WTC11 (cell line): ENCODE data around the gene PDZRN4.

Experiments
- CREB1 ChIP-seq: sonication (generic); formaldehyde crosslinking; IDR thresholded peaks from 2 replicates; pipeline ENCODE4 v1.8.0; 2023; ENCODE audit warnings: mild to moderate bottlenecking, missing genetic modification reagents
- ESRRA ChIP-seq: sonication (generic); formaldehyde crosslinking; IDR thresholded peaks from 2 replicates; pipeline ENCODE4 v1.8.1; 2022; ENCODE audit warnings: mild to moderate bottlenecking, missing genetic modification reagents, borderline replicate concordance
- HMGA2 ChIP-seq: fragments of 250-450 bp; sonication (Bioruptor Pico); IDR thresholded peaks from 2 replicates; pipeline ENCODE4 v1.4.0; 2021; ENCODE audit warnings: mild to moderate bottlenecking, moderate library complexity
- IRF2 ChIP-seq: sonication (generic); formaldehyde crosslinking; IDR thresholded peaks from 2 replicates; pipeline ENCODE4 v1.8.0; 2022; ENCODE audit warnings: low read depth, missing genetic modification reagents, borderline replicate concordance
- TEAD4 ChIP-seq: sonication (generic); formaldehyde crosslinking; IDR thresholded peaks from 2 replicates; pipeline ENCODE4 v1.8.0; 2022; ENCODE audit warnings: mild to moderate bottlenecking, missing genetic modification reagents
- TF ChIP-seq, protein P1 (sequence below): sonication (generic); formaldehyde crosslinking; IDR thresholded peaks from 2 replicates; pipeline ENCODE4 v1.8.1; 2022; ENCODE audit warnings: mild to moderate bottlenecking, missing genetic modification reagents, moderate library complexity, borderline replicate concordance
- TF ChIP-seq, protein P2 (sequence below): sonication (generic); formaldehyde crosslinking; IDR thresholded peaks from 2 replicates; pipeline ENCODE4 v1.8.1; 2022; ENCODE audit warnings: low read depth, mild to moderate bottlenecking, moderate library complexity, missing genetic modification reagents, borderline replicate concordance
- TF ChIP-seq, protein P3 (sequence below): sonication (generic); formaldehyde crosslinking; IDR thresholded peaks from 2 replicates; pipeline ENCODE4 v1.8.1; 2022; ENCODE audit warnings: missing genetic modification reagents, borderline replicate concordance
- TF ChIP-seq, protein P4 (sequence below): fragments of 200-600 bp; IDR thresholded peaks from 2 replicates; pipeline ENCODE4 v1.8.0; 2022; ENCODE audit warnings: antibody characterized with exemption
- TF ChIP-seq, protein P5 (sequence below): sonication (generic); formaldehyde crosslinking; IDR thresholded peaks from 2 replicates; pipeline ENCODE4 v1.8.0; 2022; ENCODE audit warnings: mild to moderate bottlenecking, missing genetic modification reagents

DNA sequence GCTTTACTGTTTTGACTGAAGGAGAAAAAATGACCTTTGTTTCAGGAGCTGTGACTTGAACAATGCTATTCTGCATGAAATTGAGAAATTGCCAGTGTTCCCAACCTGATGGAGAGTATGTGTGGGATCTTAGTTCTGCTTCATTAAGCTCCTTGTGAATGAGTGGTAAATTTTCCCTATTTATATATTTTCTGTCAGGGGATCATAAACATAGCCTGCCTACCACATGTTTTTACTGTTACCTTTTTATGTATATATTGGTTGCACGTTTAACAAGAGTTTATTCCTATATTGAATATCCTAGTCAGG is 271.7 kb downstream of the PDZRN4 start:
- TF ChIP-seq, protein P1, sequence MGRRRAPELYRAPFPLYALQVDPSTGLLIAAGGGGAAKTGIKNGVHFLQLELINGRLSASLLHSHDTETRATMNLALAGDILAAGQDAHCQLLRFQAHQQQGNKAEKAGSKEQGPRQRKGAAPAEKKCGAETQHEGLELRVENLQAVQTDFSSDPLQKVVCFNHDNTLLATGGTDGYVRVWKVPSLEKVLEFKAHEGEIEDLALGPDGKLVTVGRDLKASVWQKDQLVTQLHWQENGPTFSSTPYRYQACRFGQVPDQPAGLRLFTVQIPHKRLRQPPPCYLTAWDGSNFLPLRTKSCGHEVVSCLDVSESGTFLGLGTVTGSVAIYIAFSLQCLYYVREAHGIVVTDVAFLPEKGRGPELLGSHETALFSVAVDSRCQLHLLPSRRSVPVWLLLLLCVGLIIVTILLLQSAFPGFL = no peak
- no peak for TF ChIP-seq CREB1 (CRISPR knock-in tag)
- TF ChIP-seq, protein P2, sequence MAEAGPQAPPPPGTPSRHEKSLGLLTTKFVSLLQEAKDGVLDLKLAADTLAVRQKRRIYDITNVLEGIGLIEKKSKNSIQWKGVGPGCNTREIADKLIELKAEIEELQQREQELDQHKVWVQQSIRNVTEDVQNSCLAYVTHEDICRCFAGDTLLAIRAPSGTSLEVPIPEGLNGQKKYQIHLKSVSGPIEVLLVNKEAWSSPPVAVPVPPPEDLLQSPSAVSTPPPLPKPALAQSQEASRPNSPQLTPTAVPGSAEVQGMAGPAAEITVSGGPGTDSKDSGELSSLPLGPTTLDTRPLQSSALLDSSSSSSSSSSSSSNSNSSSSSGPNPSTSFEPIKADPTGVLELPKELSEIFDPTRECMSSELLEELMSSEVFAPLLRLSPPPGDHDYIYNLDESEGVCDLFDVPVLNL (CRISPR knock-in tag) = no peak
- no peak for TF ChIP-seq HMGA2 (CRISPR knock-in tag)
- TF ChIP-seq, protein P3, sequence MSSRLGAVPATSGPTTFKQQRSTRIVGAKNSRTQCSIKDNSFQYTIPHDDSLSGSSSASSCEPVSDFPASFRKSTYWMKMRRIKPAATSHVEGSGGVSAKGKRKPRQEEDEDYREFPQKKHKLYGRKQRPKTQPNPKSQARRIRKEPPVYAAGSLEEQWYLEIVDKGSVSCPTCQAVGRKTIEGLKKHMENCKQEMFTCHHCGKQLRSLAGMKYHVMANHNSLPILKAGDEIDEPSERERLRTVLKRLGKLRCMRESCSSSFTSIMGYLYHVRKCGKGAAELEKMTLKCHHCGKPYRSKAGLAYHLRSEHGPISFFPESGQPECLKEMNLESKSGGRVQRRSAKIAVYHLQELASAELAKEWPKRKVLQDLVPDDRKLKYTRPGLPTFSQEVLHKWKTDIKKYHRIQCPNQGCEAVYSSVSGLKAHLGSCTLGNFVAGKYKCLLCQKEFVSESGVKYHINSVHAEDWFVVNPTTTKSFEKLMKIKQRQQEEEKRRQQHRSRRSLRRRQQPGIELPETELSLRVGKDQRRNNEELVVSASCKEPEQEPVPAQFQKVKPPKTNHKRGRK (CRISPR knock-in tag) = no peak
- TF ChIP-seq, protein P4, sequence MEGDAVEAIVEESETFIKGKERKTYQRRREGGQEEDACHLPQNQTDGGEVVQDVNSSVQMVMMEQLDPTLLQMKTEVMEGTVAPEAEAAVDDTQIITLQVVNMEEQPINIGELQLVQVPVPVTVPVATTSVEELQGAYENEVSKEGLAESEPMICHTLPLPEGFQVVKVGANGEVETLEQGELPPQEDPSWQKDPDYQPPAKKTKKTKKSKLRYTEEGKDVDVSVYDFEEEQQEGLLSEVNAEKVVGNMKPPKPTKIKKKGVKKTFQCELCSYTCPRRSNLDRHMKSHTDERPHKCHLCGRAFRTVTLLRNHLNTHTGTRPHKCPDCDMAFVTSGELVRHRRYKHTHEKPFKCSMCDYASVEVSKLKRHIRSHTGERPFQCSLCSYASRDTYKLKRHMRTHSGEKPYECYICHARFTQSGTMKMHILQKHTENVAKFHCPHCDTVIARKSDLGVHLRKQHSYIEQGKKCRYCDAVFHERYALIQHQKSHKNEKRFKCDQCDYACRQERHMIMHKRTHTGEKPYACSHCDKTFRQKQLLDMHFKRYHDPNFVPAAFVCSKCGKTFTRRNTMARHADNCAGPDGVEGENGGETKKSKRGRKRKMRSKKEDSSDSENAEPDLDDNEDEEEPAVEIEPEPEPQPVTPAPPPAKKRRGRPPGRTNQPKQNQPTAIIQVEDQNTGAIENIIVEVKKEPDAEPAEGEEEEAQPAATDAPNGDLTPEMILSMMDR = no peak
- no peak for TF ChIP-seq IRF2 (CRISPR knock-in tag)
- no peak for TF ChIP-seq ESRRA (CRISPR knock-in tag)
- TF ChIP-seq TEAD4 (CRISPR knock-in tag) = no peak
- TF ChIP-seq, protein P5, sequence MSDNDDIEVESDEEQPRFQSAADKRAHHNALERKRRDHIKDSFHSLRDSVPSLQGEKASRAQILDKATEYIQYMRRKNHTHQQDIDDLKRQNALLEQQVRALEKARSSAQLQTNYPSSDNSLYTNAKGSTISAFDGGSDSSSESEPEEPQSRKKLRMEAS (CRISPR knock-in tag) = no peak
